Right ventricle myocardium inferior (tissue), 1 donor: ENCODE measurements around the gene EFHC2. TPM values are rescaled to one million over a fixed set of nuclear protein-coding genes. Genes with fewer than 3 reads are reported as not detected.
A peak's percentile ranks its signal among the peaks of the same experiment; 100 is the strongest.

Experiments
- ATAC-seq: fragments of 200-7000 bp; cut with Tn5 transposase; one replicate; pipeline ENCODE4 v1.9.1; 2020; ENCODE audit warnings: mild to moderate bottlenecking, moderate library complexity
- DNase-seq: peaks from one replicate; pipeline ENCODE4 v3.0.0; 2021; ENCODE audit errors: missing footprints
- intact Hi-C: fragments of 100-400 bp; cut with DNase I; formaldehyde crosslinking; loops from one replicate; pipeline ENCODE4 v1.11.0; 2022
- long read RNA-seq: library from polyadenylated mRNA; unstranded; transcript quantifications from one replicate; pipeline ENCODE4 v2.0.0, GENCODE V29; 2021
- total RNA-seq: library from RNA; stranded (reverse); fragmentation: NEBNext Ultra II Directional; extraction: Animal tissue kit (Norgen Biotek cat#: 25700); gene quantifications from one replicate; pipeline ENCODE4 v1.2.1, GENCODE V29; 2021
- donor health status: DM: no; HTN: yes; CAD: no; lungs with severe emphysema.

Gene EFHC2, protein sequence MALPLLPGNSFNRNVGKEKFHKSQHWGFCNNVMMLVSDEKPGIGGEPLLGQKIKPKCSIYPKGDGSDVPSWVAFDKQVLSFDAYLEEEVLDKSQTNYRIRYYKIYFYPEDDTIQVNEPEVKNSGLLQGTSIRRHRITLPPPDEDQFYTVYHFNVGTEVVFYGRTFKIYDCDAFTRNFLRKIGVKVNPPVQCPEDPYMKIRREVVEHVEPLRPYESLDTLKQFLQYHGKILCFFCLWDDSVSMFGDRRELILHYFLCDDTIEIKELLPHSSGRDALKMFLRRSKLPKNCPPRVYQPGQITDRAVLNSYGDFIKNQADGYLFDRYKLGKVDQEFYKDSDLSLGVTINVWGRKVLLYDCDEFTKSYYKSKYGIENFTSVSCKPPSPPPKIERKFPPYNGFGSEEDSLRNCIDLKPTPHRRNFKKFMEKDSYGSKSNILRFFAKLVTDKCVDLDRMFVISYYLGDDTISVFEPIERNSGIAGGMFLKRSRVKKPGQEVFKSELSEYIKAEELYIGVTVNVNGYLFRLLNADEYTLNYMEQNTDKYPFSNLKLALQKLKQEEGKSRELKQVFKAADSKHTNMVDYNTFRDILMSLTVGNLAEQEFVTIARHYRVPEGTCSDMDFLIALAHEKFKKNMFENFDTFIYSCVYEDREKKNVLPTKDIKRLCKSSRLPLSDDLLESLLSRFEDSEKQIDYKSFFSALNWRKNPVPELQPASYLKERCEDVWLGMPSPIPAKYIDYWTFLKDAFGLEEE
- total RNA-seq, result 17.5 TPM
- long read RNA-seq, partial matches to known transcripts, result 0 of 4 reads
- long read RNA-seq, other reads (novel, unspliced or antisense), result 1 of 4 reads

- DNase-seq, result peak; percentile 76
- intact Hi-C loops, result no loop called here
- ATAC-seq, result peak; percentile 67
These were observed at the start of gene EFHC2 for GRCh38 chrX:44343412-44344141. EFHC2 (minus strand) TSS chrX:44343672; CDS start chrX:44343588, 84 bp downstream.

GRCh38 chrX:44392767-44393166 lies 49.3 kb upstream of the EFHC2 start:
- DNase-seq, result no peak
- no peak for ATAC-seq
- intact Hi-C loops, result no loop called here

- DNase-seq (no peak), ATAC-seq (no peak)
- intact Hi-C loops, result no loop called here
These were observed 41.3 kb upstream of the EFHC2 start for GRCh38 chrX:44384688-44385338.

DNA sequence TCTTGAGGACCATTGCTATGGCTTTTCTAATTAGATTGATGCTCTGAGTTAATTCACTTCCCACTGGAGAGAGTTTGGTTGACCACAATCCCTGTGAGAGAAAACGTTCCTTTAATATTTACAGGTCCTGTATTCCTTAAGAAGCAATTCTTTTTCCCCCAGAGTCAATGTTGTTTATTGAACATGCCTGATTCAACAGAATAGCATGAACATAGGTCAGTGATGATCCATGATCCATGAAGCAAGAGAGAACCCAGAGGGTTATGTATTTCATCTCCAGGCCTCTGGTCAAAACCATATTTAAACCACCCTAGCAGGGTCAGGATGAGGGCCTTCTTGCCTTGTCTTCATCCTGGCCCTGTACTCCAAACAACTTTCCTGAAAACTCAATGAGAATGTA lies 39.4 kb upstream of the EFHC2 start:
- intact Hi-C loops, result no loop called here
- ATAC-seq, result no peak
- DNase-seq, result no peak

DNA sequence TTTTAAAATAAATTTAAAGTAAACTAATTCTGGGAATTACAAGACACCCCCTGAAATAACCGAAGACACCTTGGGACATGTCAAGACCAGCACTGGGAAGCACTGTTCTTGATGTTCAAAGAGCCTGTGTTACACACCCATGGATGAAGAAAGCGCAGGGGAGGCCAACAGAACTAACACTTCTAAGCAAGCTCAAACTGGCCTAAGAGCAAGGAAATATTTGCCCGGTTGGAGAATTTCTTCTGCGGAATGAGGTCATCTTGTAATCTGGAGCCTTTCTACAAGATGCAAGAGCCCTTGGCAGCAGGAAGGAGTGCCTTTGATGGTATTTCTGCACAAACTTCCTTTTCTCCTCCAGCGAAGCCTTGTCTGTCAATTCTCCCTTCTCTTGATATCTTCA lies 9.3 kb upstream of the EFHC2 start:
- intact Hi-C loops, result no loop called here
- DNase-seq, result no peak
- ATAC-seq, result no peak

DNA sequence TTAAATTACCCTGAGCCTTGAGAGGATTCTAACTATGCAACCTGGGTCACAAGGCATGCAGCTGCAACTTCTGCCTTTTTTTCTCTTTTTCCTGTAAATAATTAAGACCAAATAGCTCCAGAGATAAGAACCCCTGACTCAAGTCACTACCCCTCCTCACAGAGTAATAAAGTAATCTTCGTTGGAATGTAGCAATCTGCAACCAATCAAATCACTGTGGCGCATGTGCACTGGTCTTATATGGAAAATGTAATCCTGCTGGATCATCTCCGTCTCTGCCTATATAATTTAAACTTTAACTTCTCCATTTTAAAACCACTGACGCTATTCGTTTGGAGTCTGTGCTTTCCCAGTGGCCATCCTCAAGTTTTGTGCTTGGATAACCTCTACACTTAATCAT lies 6.1 kb upstream of the EFHC2 start:
- DNase-seq (no peak), ATAC-seq (no peak)
- intact Hi-C loops, result no loop called here

DNA sequence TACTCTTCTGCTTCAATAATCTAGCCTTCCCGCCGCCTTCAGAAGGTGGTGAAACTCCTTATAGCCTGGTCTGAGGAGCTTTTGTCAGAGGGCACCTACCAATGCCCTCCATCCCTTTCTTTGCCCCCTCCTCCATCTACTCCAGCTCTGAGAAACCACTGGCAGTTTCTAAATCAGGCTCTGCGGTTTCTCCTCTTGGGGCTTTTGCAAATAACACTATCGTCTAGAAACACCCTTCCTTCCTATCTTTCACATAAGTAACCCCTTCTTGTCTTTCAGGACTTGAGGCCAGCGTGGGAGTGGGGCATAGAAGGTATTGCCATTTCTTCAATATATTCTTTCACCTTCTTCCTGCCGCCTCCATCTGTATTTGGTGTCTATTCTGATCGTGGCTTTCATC lies 1.2 kb upstream of the EFHC2 start:
- intact Hi-C loops, result no loop called here
- ATAC-seq (no peak), DNase-seq (no peak)

GRCh38 chrX:44344194-44344593 lies 722 bp upstream of the EFHC2 start:
- no peak for ATAC-seq
- DNase-seq, result peak; percentile 68
- intact Hi-C loops, result no loop called here

DNA sequence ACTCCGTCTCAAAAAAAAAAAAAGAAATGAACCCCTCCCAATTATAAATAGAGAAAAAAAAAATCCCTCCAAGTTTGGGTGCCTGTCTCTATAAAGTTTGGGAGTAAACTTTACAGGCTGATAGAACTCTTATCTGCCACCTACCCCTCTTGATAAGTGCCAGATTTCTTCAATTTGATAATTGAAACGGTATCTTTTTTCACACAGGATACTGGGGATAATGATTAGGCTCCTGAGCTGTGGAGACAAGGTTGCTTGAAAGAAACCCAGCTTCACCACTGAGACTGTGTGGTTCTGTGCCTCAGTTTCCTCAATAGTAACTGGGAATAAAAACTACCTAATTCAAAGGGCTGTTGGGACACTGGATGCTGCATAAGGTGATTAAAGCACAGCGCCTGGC lies 606 bp downstream of the EFHC2 start:
- DNase-seq (no peak), ATAC-seq (no peak)
- intact Hi-C loops, result no loop called here

GRCh38 chrX:44338361-44338760 lies 5.1 kb downstream of the EFHC2 start:
- DNase-seq (no peak), ATAC-seq (no peak)
- intact Hi-C loops, result no loop called here

DNA sequence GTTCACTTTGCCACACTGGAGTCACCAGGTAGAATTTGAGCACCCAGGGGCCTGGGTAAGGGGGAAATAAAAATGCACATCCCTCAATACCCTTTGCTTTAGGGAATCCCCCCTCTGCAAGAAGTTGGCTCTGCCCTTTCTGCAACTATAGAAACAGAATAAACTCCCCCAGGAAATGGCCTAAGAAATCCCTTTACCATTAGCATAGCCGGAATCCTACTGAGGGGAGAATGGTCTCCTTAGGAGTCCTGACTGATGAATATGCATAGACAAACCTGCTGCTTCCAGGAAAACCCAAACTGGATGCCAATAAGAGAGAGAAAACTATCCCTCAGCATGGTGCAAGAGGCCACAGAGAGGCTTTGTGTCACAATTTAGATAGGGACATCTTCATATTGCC lies 11.0 kb downstream of the EFHC2 start:
- DNase-seq (no peak), ATAC-seq (no peak)
- intact Hi-C loops, result no loop called here

DNA sequence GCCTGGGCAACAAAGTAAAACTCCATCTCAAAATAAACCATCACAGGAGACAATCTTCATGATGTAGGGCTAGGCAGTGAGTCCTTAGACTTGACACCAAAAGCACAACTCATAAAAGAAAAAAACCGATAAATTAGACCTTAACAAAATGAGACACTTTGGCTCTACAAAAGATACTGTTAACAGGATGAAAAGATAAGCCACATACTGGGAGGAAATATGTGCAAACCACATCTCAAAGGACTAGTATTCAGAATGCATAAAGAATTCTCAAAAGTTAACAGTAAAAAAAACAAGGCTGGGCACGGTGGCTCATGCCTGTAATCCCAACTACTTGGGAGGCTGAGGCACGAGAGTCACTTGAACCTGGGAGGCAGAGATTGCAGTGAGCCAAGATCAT lies 13.2 kb downstream of the EFHC2 start:
- intact Hi-C loops, result no loop called here
- no peak for ATAC-seq

GRCh38 chrX:44319550-44319949 lies 23.9 kb downstream of the EFHC2 start:
- no peak for ATAC-seq
- intact Hi-C loops, result no loop called here

More for the DNA sequence above, 13.2 kb downstream of the EFHC2 start:
- DNase-seq, result no peak

GRCh38 chrX:44317181-44317580 lies 26.3 kb downstream of the EFHC2 start:
- DNase-seq (no peak), ATAC-seq (no peak)
- intact Hi-C loops, result no loop called here

More at GRCh38 chrX:44319550-44319949, 23.9 kb downstream of the EFHC2 start:
- DNase-seq, result no peak

DNA sequence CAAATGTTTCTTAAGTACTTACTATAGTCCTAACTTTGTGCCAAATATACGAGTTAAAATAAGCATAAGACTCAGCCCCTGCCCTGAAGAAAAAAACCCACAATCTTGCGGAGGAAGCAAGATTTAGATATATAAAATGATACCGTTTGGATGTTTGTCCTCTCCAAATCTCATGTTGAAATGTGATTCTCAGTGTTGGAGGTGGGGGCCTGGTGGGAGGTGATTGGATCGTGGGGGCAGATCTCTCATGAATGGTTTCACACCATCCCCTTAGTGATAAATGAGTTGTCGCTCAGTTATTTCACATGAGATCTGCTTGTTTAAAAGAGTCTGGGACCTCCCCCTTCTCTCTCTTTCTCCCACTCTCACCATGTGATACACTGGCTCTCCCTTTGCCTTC lies 28.7 kb downstream of the EFHC2 start:
- no peak for ATAC-seq
- intact Hi-C loops, result no loop called here

DNA sequence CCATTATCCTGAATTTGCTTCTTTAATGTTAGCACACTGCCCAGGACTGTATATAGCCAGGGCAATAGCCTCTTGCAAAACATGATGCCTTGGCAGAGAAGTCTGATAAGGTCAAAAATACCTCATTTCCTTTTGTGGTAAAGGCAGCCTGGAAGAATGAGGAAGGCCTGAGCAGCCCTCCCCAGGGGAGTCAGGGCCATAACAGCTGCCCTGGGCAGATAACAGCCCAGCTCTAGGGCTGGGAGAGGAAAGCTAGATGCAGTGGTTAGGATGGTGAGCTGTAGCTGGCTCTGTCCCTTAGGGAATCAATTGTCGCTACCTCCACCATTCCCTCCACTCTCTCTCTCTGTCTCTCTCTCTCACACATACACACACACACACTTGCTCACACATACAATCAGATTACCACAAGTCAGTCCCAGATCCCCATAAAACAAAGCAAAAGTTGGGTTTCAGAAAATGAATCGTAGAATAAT lies 29.2 kb downstream of the EFHC2 start:
- ATAC-seq (peak; percentile 94), DNase-seq (no peak)
- intact Hi-C loops, result no loop called here

More for the DNA sequence above, 28.7 kb downstream of the EFHC2 start:
- no peak for DNase-seq

GRCh38 chrX:44312421-44312820 lies 31.1 kb downstream of the EFHC2 start:
- ATAC-seq (no peak), DNase-seq (no peak)
- intact Hi-C loops, result no loop called here

- no peak for DNase-seq
- intact Hi-C loops, result no loop called here
These were observed 33.2 kb downstream of the EFHC2 start for GRCh38 chrX:44310227-44310626.

GRCh38 chrX:44308869-44309268 lies 34.6 kb downstream of the EFHC2 start:
- intact Hi-C loops, result no loop called here
- no peak for DNase-seq
- peak; percentile 50 for ATAC-seq

More at GRCh38 chrX:44310227-44310626, 33.2 kb downstream of the EFHC2 start:
- ATAC-seq, result no peak
